Body of pancreas (tissue), 4 donors: ENCODE results near the gene PLVAP. TPM values are rescaled to one million over a fixed set of nuclear protein-coding genes. Genes with fewer than 3 reads are reported as not detected.

Experiments
- ATAC-seq: fragments of 150-250 bp; one replicate; pipeline ENCODE4 v1.9.1; 2016
- DNase-seq, 4 donors: peaks; one replicate each; pipeline ENCODE4 v3.0.0-alpha.2; 2019
- H3K27ac ChIP-seq, 4 donors: fragments of 200-600 bp; sonication (generic); 1 replicate in 3 of 4; 2 replicates in 1 of 4; pipeline versions ENCODE4 v1.5.1 to v1.6.1; 2016 to 2019; ENCODE audit warnings: mild to moderate bottlenecking in 1 of 4, mixed read lengths in 1 of 4, moderate library complexity in 1 of 4
- H3K27me3 ChIP-seq, 2 donors: fragments of 200-600 bp; sonication (generic); one replicate each; pipeline ENCODE4 v1.6.0; 2016; ENCODE audit warnings: mild to moderate bottlenecking in 1 of 2
- H3K36me3 ChIP-seq, 2 donors: fragments of 200-600 bp; sonication (generic); replicated peaks in 1 of 2; 2 replicates each; pipeline ENCODE4 v1.5.1; 2016; ENCODE audit warnings: low read depth in 2 of 2; ENCODE audit not compliant: insufficient read depth in 1 of 2
- H3K4me1 ChIP-seq: fragments of 200-600 bp; sonication (generic); one replicate; pipeline ENCODE4 v1.6.0; 2016
- H3K4me3 ChIP-seq, 2 donors: fragments of 200-600 bp; sonication (generic); 1 replicate in 1 of 2; 2 replicates in 1 of 2; pipeline ENCODE4 v1.5.1; 2016 to 2019
- H3K9me3 ChIP-seq, 3 donors: fragments of 200-600 bp; sonication (generic); 1 replicate in 2 of 3; 2 replicates in 1 of 3; pipeline ENCODE4 v1.5.1; 2016
- CTCF ChIP-seq, 7 experiments: fragments of 450-650 bp in 4 of 7; fragments of 200-600 bp in 3 of 7; sonication (generic) in 3 of 7; IDR thresholded peaks; one replicate each; pipeline ENCODE4 v1.5.1; 2016 to 2019; ENCODE audit warnings: antibody characterized with exemption in 7 of 7
- POLR2A ChIP-seq, 3 donors: fragments of 450-650 bp; IDR thresholded peaks; one replicate each; pipeline ENCODE4 v1.6.1; 2016; ENCODE audit warnings: antibody characterized with exemption in 3 of 3, mild to moderate bottlenecking in 2 of 3
- WGBS, 2 donors: methylation state at CpG; one replicate each; pipeline ENCODE4 v1.1.5; 2017; 5-methylcytosine and 5-hydroxymethylcytosine counted together
- intact Hi-C: fragments of 100-400 bp; cut with DNase I; formaldehyde crosslinking; loops from one replicate; pipeline ENCODE4 v1.15.1; 2023
- total RNA-seq, 2 donors: library from RNA; depleted of rRNA; stranded (reverse); fragments of >200 nt; gene quantifications; one replicate each; pipeline ENCODE4 v1.1.0, GENCODE V29; 2016

The PLVAP gene
- total RNA-seq, 2 donors from 2014 or later = 37.9 to 49.8 TPM

- WGBS, 2 donors = 0% methylated on average over 8 to 46 of the region's 46 CpGs
- H3K4me1 ChIP-seq = peaks cover 58% of the 10 kb centered on the region
- intact Hi-C loops = no loop called here
- peak within 1 kb of the TSS in 3 of 4 donors; percentile 39 to 76 (median 68) for H3K27ac ChIP-seq
- H3K27me3 ChIP-seq = no peaks in the 10 kb centered on the region
- H3K4me3 ChIP-seq = peak within 1 kb of the TSS; percentile 57 to 90
- peak; percentile 13 to 77 (median 73) for TF ChIP-seq POLR2A (IDR thresholded peaks at IDR 0.05)
- TF ChIP-seq CTCF (IDR thresholded peaks at IDR 0.05) = peak in 1 of 7 experiments; percentile 4
- ATAC-seq (peak; percentile 83), DNase-seq (peak; percentile 100)
- no peaks in the 10 kb centered on the region for H3K9me3 ChIP-seq
- H3K36me3 ChIP-seq = peaks cover 0 to 4% of the 10 kb centered on the region in 2 donors
These were observed 67.8 kb downstream of the PLVAP start, which contains the start of gene DDA1 for GRCh38 chr19:17309198-17309964. DDA1 (plus strand) TSS chr19:17309563; CDS start chr19:17309655, 92 bp downstream.

- ATAC-seq (no peak), DNase-seq (no peak)
- Histone ChIP-seq H3K27me3 (no peaks in the 10 kb centered on the region), H3K4me1 (peaks cover 69% of the 10 kb centered on the region), H3K4me3 (no peak overlapping the region), H3K36me3 (no peaks in the 10 kb centered on the region), H3K9me3 (no peaks in the 10 kb centered on the region), H3K27ac (no peak overlapping the region)
- intact Hi-C loops = no loop called here
- 83 to 86% methylated on average over 8 of the region's 8 CpGs for WGBS, 2 donors
- TF ChIP-seq POLR2A (IDR thresholded peaks at IDR 0.05) (no peak), CTCF (IDR thresholded peaks at IDR 0.05) (no peak)
These were observed 69.2 kb downstream of the PLVAP start for GRCh38 chr19:17307876-17308377.

GRCh38 chr19:17306285-17306714, 70.8 kb downstream of the PLVAP start:
- DNase-seq (no peak), ATAC-seq (no peak)
- intact Hi-C loops = no loop called here
- Histone ChIP-seq H3K4me3 (peak overlapping the region; percentile 53 to 67), H3K36me3 (no peaks in the 10 kb centered on the region), H3K27ac (peak overlapping the region; percentile 63 to 95 (median 82)), H3K4me1 (peaks cover 61% of the 10 kb centered on the region), H3K9me3 (no peaks in the 10 kb centered on the region), H3K27me3 (no peaks in the 10 kb centered on the region)
- WGBS, 2 donors = 6 to 13% methylated on average over 11 to 28 of the region's 28 CpGs
- TF ChIP-seq POLR2A (IDR thresholded peaks at IDR 0.05) (no peak), CTCF (IDR thresholded peaks at IDR 0.05) (no peak)

GRCh38 chr19:17305517-17306284, 71.4 kb downstream of the PLVAP start, which contains the start of gene MRPL34:
MRPL34 (plus strand) TSS chr19:17305872; CDS start chr19:17305893, 21 bp downstream.
- WGBS, 2 donors = 0 to 1% methylated on average over 18 to 55 of the region's 55 CpGs
- Histone ChIP-seq H3K27me3 (no peaks in the 10 kb centered on the region), H3K27ac (peak within 1 kb of the TSS; percentile 63 to 95 (median 82)), H3K36me3 (no peaks in the 10 kb centered on the region), H3K9me3 (no peaks in the 10 kb centered on the region), H3K4me3 (peak within 1 kb of the TSS; percentile 53 to 67), H3K4me1 (peaks cover 58% of the 10 kb centered on the region)
- TF ChIP-seq POLR2A (IDR thresholded peaks at IDR 0.05) (peak in 2 of 3 donors; percentile 76 to 79), CTCF (IDR thresholded peaks at IDR 0.05) (peak; percentile 64 to 98 (median 97))
- ATAC-seq (peak; percentile 83), DNase-seq (peak; percentile 98 to 99 (median 99))
- intact Hi-C loops = no loop called here
